Stimulated activated CD4-positive, alpha-beta T cell treated with anti-CD3 and anti-CD28 coated beads, Interleukin-15, amount 100 ng/mL, for 24 hours (primary cell): ENCODE data around the gene SLC8A1.

Source experiments
- DNase-seq: peaks from one replicate; pipeline ENCODE4 v3.0.0-alpha.2; 2020

The SLC8A1 gene

DNA sequence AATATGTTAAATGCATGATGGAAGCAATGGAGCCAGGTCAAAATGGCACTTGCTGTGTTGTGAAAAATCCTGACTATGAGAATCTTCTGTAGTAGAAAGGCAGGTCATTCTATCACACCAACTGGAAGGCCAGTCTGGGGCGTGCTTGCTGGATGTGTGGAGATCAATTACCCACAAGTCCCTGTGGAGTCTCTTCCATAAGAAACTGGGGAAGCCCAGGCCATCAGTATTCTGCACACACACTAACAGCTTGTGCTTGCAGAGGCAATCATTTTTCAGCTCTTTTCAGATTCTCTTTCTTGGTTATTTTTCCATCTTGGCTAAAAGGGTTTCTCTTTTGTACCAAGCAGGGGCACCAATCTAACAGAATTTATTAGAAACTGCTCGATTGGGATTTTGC, 190.8 kb downstream of the SLC8A1 start:
- no peak for DNase-seq

- DNase-seq: no peak
These were observed 191.5 kb downstream of the SLC8A1 start for GRCh38 chr2:40260437-40260836.

- no peak for DNase-seq
These were observed 192.0 kb downstream of the SLC8A1 start for GRCh38 chr2:40259900-40260299.

DNA sequence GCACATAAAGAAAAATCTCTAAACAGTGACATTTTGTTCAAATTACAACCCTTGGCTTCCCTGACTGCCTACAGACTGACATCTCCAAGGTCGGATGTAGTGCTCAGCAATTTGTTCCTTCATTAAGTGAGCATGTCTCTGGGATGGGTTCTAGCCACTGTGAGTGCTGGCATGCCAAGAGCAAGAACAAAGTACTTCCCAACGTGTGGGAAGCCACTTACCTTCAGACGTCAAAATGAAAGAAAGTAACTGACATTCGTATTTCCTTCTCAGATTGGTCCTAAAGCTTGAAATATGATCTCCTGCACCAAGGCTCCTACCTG, 193.8 kb downstream of the SLC8A1 start:
- DNase-seq: no peak

DNA sequence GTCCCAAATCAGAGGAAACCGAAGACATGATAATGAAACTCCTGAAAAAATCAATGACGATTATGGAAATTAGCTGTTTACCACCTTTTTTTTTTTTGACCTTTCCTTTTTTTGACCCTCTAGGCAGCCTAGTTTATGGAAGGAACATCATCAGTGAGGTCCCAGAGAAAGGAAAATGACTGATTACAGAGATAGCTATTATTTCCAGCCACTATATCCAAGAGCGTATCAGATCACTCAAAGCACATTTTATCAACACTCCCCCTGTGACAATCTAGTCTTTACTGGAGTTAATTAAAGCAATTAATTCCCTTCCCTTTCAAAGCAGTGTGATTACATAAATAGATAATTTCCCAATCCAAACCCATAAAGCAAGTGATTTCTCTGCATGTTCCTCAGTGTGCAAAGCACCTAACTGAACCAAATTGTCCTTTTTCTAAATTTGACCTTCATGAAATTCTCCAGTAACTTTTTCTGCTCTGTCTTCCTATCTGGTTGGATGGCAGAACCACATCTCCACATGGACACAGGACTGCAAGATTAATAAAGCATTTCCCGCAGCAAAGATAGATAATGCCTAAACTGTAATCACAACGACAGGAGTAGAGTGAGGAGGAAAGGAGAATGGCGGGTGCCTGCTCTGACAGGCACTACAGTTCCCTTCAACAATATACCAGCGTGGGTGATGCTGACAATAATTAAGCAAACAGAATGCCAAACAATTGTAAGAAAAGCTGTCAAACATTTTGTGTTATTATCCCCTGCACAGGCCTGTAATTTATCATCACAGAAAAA, 194.4 kb downstream of the SLC8A1 start:
- no peak for DNase-seq

DNA sequence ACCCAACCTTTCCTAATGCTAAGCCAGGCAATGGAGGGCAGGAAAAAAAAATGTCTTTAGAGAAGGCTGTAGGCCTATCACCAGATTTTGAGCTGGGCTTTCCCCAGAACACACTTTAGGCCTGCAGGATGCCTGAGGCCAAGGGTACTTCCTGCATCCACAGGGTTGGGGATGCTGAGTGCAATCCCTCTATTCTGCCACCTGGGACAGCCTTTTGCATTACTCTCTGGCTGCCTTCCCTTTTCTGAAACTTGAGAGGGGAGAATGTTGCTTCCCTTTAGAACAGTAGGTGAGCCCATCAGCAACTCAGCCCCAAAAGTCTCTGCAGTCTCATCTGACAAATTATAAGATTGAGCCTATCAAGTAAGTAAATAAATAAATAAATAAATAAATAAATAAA, 195.2 kb downstream of the SLC8A1 start:
- no peak for DNase-seq

- DNase-seq: no peak
These were observed 195.9 kb downstream of the SLC8A1 start for GRCh38 chr2:40256008-40256407.

DNA sequence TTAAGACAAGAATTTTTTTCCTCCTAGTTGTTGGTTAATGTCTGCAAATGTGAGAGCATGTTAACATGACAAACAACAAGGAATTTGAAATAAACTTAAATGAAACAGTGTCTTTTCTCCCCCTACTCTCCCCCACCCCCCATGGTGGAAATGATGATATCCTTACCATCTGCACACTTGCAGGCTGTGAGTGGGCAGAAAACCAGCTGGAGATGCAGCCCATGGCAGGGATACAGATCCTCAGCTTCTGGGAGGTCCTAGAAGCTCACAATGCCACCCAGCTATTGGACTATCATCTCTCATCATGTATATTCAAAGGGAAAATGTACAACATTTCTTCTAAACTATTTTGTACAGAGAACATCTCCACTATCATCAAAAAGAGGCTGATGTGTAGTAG, 196.8 kb downstream of the SLC8A1 start:
- no peak for DNase-seq

DNA sequence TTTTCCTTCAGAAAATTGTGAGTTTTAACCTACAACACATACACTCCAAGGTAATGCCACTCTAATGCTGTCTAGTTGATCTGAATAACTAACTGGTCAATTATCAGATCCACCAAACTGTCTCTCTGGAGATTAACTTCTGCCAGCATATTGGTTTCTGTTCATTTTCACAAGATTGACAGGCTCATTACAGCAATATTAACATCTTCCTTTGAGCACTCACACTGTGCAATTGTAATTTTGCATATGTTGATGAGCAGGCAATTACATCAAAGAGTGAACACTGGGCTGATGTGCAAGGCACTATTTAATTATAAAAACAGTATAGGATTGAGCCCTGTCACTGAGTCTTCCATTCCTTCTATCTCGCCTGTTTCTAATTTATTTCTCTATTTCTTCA, 197.3 kb downstream of the SLC8A1 start:
- DNase-seq: no peak

GRCh38 chr2:40251137-40251536, 200.8 kb downstream of the SLC8A1 start:
- no peak for DNase-seq

GRCh38 chr2:40249577-40249976, 202.3 kb downstream of the SLC8A1 start:
- no peak for DNase-seq

- DNase-seq: no peak
These were observed 203.6 kb downstream of the SLC8A1 start for GRCh38 chr2:40248294-40248693.

DNA sequence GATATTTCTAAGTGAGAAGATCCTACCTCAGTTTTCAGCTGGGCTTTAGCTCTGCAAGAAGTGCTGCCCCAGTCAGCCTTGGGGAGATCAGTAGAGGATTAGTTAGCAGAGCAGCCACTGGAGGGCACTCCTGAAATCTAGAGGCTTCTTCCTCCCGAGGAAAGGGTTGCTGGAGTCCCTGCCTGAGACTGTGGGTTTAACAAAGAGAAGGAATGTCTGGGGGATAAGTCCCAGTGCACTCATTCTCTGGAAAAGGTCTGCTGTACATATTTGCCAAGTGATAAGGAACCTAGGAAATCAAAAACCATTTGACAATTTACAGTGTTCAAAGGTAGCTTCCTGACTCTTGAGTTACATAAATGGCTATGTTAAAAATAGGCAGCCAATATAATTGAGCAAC, 207.2 kb downstream of the SLC8A1 start:
- peak; percentile 8 for DNase-seq

DNA sequence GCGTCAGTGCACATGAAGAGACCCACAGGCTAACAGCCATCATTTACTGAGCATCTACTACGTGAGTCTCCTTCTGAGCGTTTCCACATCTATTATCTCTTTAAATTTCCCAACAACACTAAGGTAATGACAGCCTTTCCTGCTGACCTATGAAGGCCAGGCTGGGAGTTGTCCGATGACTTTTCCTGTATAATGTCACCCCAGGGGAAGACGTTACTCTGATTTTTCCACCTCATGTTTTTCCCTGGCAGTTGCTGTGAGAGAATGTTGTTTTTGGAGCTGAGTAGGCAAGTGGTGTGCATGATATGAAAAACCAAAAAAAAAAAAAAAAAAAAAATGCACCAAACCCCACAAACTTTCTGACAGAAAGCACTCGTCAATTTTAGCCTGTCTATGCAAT, 207.6 kb downstream of the SLC8A1 start:
- no peak for DNase-seq

DNA sequence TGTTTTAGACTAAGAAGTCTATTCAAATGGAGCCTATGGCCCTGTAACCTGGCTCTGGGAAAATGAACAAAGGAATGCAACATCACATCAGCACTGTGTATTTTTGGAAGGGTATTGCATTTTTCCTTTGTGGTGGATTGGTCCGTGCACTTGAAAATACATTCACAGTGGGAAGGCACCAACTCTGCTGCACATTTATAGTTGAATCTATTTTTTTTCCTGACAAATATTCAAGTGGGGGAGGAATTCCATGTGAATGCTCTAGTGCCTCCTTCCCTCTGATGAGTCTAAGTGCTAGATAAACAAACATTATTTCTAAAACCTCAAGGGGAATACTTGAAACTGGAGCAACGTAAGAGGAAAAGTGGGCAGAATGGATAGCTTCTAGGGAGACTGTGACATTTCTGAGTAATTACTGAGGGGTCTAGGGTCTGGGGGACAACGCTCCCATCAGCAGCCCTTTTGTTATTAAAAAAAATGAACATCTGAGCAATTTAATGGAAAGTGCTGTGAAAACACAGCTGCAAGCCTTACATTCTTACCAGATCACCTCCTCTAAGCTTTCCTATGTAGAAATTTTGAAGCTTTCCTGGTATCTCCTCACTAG, 208.2 kb downstream of the SLC8A1 start:
- no peak for DNase-seq

GRCh38 chr2:40242315-40242714, 209.6 kb downstream of the SLC8A1 start:
- DNase-seq: no peak

DNA sequence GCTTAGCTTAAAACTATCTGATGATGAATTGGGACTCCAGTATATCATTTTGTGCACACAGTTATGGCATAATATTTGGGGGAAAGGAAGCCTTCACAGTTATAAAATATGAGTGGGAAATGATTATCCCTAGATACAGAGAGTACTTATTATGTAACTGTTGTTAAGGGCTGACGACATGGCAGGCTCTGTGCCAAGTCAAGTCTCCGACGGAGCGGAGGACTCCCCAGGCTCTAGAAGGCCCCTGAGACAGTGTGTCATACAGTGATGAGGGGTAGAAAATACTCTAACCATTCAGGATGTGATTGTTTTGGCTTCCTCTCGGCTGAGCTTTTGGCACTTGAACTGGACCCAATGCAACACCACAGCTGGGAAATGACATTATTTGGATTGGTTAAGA, 211.8 kb downstream of the SLC8A1 start:
- DNase-seq: no peak

GRCh38 chr2:40230707-40231432, 221.0 kb downstream of the SLC8A1 start:
- no peak for DNase-seq

DNA sequence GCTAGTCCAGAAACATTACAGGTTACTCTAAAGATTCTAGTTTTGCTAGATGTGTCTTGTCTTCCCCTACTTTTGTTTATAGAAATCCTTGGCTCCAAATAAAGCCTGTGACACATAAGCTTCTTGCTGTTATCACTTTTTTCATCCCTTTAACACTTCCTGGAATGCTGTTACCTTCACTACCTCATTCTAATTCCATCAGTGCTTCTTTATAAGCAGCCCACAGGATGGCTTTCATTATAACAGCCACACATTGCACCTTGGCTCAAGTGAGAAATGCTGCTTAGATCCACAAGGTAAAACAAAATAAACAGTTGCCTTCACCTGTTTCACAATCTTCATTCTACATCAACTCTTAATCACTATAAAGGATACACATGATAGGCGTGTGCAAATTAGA, 221.7 kb downstream of the SLC8A1 start:
- no peak for DNase-seq

- no peak for DNase-seq
These were observed 223.6 kb downstream of the SLC8A1 start for GRCh38 chr2:40228310-40228709.

DNA sequence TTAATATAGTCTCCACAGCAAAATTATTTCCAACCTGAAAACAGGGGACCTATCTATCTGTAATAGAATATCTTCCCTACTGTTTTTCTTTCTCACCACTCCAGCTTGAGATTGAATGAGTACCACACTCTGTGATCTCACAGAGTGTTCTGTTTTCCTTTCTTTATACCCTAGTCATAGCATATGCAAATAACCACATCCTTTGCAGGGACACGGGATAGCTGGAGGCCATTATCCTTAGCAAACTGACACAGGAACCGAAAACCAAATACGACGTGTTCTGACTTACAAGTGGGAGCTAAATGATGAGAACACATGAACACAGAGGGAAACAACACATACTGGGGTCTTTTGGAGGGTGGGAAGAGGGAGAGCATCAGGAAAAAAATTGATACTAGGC, 224.7 kb downstream of the SLC8A1 start:
- no peak for DNase-seq

GRCh38 chr2:40226637-40227036, 225.3 kb downstream of the SLC8A1 start:
- no peak for DNase-seq

DNA sequence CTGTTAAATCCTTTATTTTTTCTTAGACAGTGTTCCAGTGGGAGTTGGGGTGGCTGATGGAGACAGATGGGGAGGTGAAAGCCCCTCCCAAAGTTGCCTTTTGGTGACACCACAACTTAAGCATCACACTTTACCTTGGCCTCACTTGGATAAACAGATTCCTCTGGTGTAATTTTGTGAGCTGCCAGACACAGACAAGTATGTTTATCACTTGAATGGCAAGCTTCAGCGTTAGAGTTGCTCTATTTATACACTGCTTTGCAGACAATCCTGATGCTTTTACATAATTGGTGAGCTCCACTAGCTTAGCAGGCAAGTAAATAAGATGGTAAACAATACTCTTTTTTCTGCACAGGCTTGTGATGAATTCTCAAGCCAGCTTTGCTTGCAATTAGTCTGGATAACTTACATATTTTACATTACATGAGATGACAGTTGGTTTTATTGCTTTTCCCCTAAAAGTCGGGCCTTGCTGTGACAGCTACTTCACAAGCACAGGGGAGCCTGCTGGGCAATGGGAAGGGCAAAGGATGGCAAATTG, 226.2 kb downstream of the SLC8A1 start:
- no peak for DNase-seq

GRCh38 chr2:40224318-40224717, 227.6 kb downstream of the SLC8A1 start:
- no peak for DNase-seq
